Lung (tissue), 12 donors: ENCODE results near the gene C1RL. TPM values are rescaled to one million over a fixed set of nuclear protein-coding genes. Genes with fewer than 3 reads are reported as not detected.

Experiments used
- ATAC-seq: fragments of 200-7000 bp; cut with Tn5 transposase; one replicate; pipeline ENCODE4 v1.9.1; 2020; ENCODE audit warnings: moderate number of reproducible peaks; ENCODE audit not compliant: insufficient read depth, low FRiP score
- DNase-seq, 3 donors: peaks; one replicate each; pipeline ENCODE4 v3.0.0-alpha.2; 2013 to 2017
- H3K27ac ChIP-seq, 2 donors: one replicate each; pipeline ENCODE4 v1.5.1; 2013; ENCODE audit warnings: mild to moderate bottlenecking in 2 of 2, moderate library complexity in 2 of 2, control low read depth in 1 of 2, inconsistent platforms in 1 of 2, low read depth in 1 of 2, low read length in 1 of 2
- H3K27me3 ChIP-seq, 3 donors: one replicate each; pipeline ENCODE4 v1.5.1; 2013; ENCODE audit warnings: low read length in 2 of 3; ENCODE audit not compliant: control insufficient read depth in 3 of 3, insufficient read depth in 3 of 3
- H3K36me3 ChIP-seq, 4 donors: one replicate each; pipeline ENCODE4 v1.5.1; 2013; ENCODE audit warnings: low read length in 4 of 4, mild to moderate bottlenecking in 1 of 4, moderate library complexity in 1 of 4; ENCODE audit not compliant: control insufficient read depth in 4 of 4, insufficient read depth in 4 of 4
- H3K4me1 ChIP-seq, 5 donors: one replicate each; pipeline ENCODE4 v1.5.1; 2013; ENCODE audit warnings: low read length in 5 of 5, mild to moderate bottlenecking in 2 of 5, moderate library complexity in 1 of 5; ENCODE audit not compliant: control insufficient read depth in 5 of 5, insufficient read depth in 5 of 5
- H3K4me3 ChIP-seq: one replicate; pipeline ENCODE4 v1.5.1; 2013; ENCODE audit warnings: mild to moderate bottlenecking, control low read depth, moderate library complexity
- H3K9ac ChIP-seq, 2 donors: one replicate each; pipeline ENCODE4 v1.5.1; 2013; ENCODE audit warnings: low read length in 2 of 2, control low read depth in 1 of 2; ENCODE audit not compliant: insufficient read depth in 1 of 2
- H3K9me3 ChIP-seq, 4 donors: one replicate each; pipeline ENCODE4 v1.5.1; 2013; ENCODE audit warnings: low read length in 3 of 4, mild to moderate bottlenecking in 1 of 4, moderate library complexity in 1 of 4; ENCODE audit not compliant: control insufficient read depth in 4 of 4, insufficient read depth in 3 of 4
- CTCF ChIP-seq: IDR thresholded peaks from 2 replicates; pipeline ENCODE4 v1.5.1; 2012; ENCODE audit warnings: mild to moderate bottlenecking; ENCODE audit errors: control extremely low read depth, extremely low read depth
- WGBS, 2 donors: extraction: QIAGEN DNeasy Blood & Tissue Kit; methylation state at CpG; one replicate each; pipeline ENCODE4 v1.1.7; 2013; 5-methylcytosine and 5-hydroxymethylcytosine counted together
- polyA plus RNA-seq, 2 donors: library from polyadenylated mRNA; stranded (reverse); fragments of 200-250 nt; gene quantifications; one replicate each; pipeline ENCODE4 v1.2.1, GENCODE V29; 2013
- total RNA-seq, 2 donors: library from RNA; depleted of rRNA in 1 of 2; stranded (reverse); fragments of >200 nt in 1 of 2; gene quantifications; one replicate each; pipeline ENCODE4 v1.2.1, GENCODE V29; 2014 to 2021
- donor health status: control.
- donor health status: control.
- donor health status: Bipolar disorder and iron deficiency.
- donor health status: healthy.
- donor health status: DM: yes; HTN: yes; CAD: no.

The C1RL gene
- total and polyA plus RNA-seq, 4 donors, result 60.5 to 116 (median 86.5) TPM

GRCh38 chr12:7089196-7089871 is 19.7 kb downstream of the C1RL start:
- Histone ChIP-seq H3K4me1 (peaks cover 0 to 25% (median 9%) of the 10 kb centered on the region in 5 donors), H3K27me3 (peaks cover 0 to 2% (median 0%) of the 10 kb centered on the region in 3 donors), H3K9ac (no peak overlapping the region), H3K36me3 (peaks cover 0 to 32% (median 26%) of the 10 kb centered on the region in 4 donors), H3K9me3 (peaks cover 0 to 8% (median under 1%) of the 10 kb centered on the region in 4 donors), H3K27ac (no peak overlapping the region), H3K4me3 (no peak overlapping the region)
- DNase-seq (no peak), ATAC-seq (no peak)
- 92 to 94% methylated on average over 11 of the region's 11 CpGs for WGBS, 2 donors
- no peak for TF ChIP-seq CTCF

GRCh38 chr12:7083125-7083524 is 25.9 kb downstream of the C1RL start:
- peaks cover 0 to 40% (median 30%) of the 10 kb centered on the region in 4 donors for H3K36me3 ChIP-seq
- H3K27ac ChIP-seq, result no peak overlapping the region
- ATAC-seq, result no peak

GRCh38 chr12:7081037-7081436 is 28.0 kb downstream of the C1RL start:
- no peak for ATAC-seq
- peaks cover 0 to 34% (median 23%) of the 10 kb centered on the region in 4 donors for H3K36me3 ChIP-seq
- H3K4me3 ChIP-seq, result no peak overlapping the region

More at GRCh38 chr12:7083125-7083524, 25.9 kb downstream of the C1RL start:
- Histone ChIP-seq H3K9me3 (peaks cover 0 to 10% (median under 1%) of the 10 kb centered on the region in 4 donors), H3K4me3 (no peak overlapping the region), H3K27me3 (no peaks in the 10 kb centered on the region), H3K4me1 (peaks cover 0 to 4% (median 3%) of the 10 kb centered on the region in 5 donors), H3K9ac (no peak overlapping the region)
- no peak for DNase-seq
- no peak for TF ChIP-seq CTCF

More at GRCh38 chr12:7081037-7081436, 28.0 kb downstream of the C1RL start:
- Histone ChIP-seq H3K9me3 (peaks cover 0 to 10% (median under 1%) of the 10 kb centered on the region in 4 donors), H3K27me3 (no peaks in the 10 kb centered on the region), H3K27ac (no peak overlapping the region), H3K9ac (no peak overlapping the region), H3K4me1 (peaks cover 0 to 4% (median 3%) of the 10 kb centered on the region in 5 donors)
- no peak for TF ChIP-seq CTCF
- WGBS, 2 donors, result 84 to 90% methylated on average over 14 of the region's 14 CpGs
- no peak for DNase-seq
